ENCODE measurements around the gene DUOX1.

Gene DUOX1

GRCh38 chr15:45179221-45179985, 49.6 kb downstream of the DUOX1 start:
- Histone ChIP-seq H3K9me3 (ENCODE audit: control insufficient read depth in 2 of 2, low read length in 2 of 2) (no peaks in the 10 kb centered on the region), H3K4me3 (ENCODE audit: low read length in 2 of 2) (no peak overlapping the region), H3K9ac (ENCODE audit: low read depth in 1 of 2, low read length in 2 of 2) (no peak overlapping the region), H3K27me3 (ENCODE audit: control insufficient read depth in 2 of 2, insufficient read depth in 2 of 2, low read length in 2 of 2) (no peaks in the 10 kb centered on the region), H3K27ac (ENCODE audit: low read depth in 2 of 2, low read length in 2 of 2) (no peak overlapping the region), H3K4me1 (ENCODE audit: control insufficient read depth in 2 of 2, insufficient read depth in 2 of 2, low read length in 2 of 2) (peaks cover 3% of the 10 kb centered on the region in 2 donors), H3K36me3 (ENCODE audit: control insufficient read depth in 2 of 2, insufficient read depth in 2 of 2, low read length in 2 of 2) (peaks cover 0 to 2% of the 10 kb centered on the region in 2 donors)

- no peak overlapping the region for H3K9ac ChIP-seq (ENCODE audit: low read depth in 1 of 2, low read length in 2 of 2)
- H3K27ac ChIP-seq (ENCODE audit: low read depth in 2 of 2, low read length in 2 of 2): no peak overlapping the region
- peaks cover 0 to 2% of the 10 kb centered on the region in 2 donors for H3K36me3 ChIP-seq (ENCODE audit: control insufficient read depth in 2 of 2, insufficient read depth in 2 of 2, low read length in 2 of 2)
- H3K27me3 ChIP-seq (ENCODE audit: control insufficient read depth in 2 of 2, insufficient read depth in 2 of 2, low read length in 2 of 2): no peaks in the 10 kb centered on the region
- no peak overlapping the region for H3K4me3 ChIP-seq (ENCODE audit: low read length in 2 of 2)
- no peaks in the 10 kb centered on the region for H3K9me3 ChIP-seq (ENCODE audit: control insufficient read depth in 2 of 2, low read length in 2 of 2)
- peaks cover 3 to 8% of the 10 kb centered on the region in 2 donors for H3K4me1 ChIP-seq (ENCODE audit: control insufficient read depth in 2 of 2, insufficient read depth in 2 of 2, low read length in 2 of 2)
Measured at GRCh38 chr15:45180201-45180600, 50.4 kb downstream of the DUOX1 start.

- H3K4me1 ChIP-seq (ENCODE audit: control insufficient read depth in 2 of 2, insufficient read depth in 2 of 2, low read length in 2 of 2): peaks cover 3 to 8% of the 10 kb centered on the region in 2 donors
- no peak overlapping the region for H3K4me3 ChIP-seq (ENCODE audit: low read length in 2 of 2)
- no peak overlapping the region for H3K9ac ChIP-seq (ENCODE audit: low read depth in 1 of 2, low read length in 2 of 2)
- H3K27me3 ChIP-seq (ENCODE audit: control insufficient read depth in 2 of 2, insufficient read depth in 2 of 2, low read length in 2 of 2): no peaks in the 10 kb centered on the region
- H3K9me3 ChIP-seq (ENCODE audit: control insufficient read depth in 2 of 2, low read length in 2 of 2): no peaks in the 10 kb centered on the region
- peaks cover 0 to 2% of the 10 kb centered on the region in 2 donors for H3K36me3 ChIP-seq (ENCODE audit: control insufficient read depth in 2 of 2, insufficient read depth in 2 of 2, low read length in 2 of 2)
- no peak overlapping the region for H3K27ac ChIP-seq (ENCODE audit: low read depth in 2 of 2, low read length in 2 of 2)
Measured at GRCh38 chr15:45180648-45181436, 51.0 kb downstream of the DUOX1 start.

- Histone ChIP-seq H3K27me3 (ENCODE audit: control insufficient read depth in 2 of 2, insufficient read depth in 2 of 2, low read length in 2 of 2) (no peaks in the 10 kb centered on the region), H3K4me1 (ENCODE audit: control insufficient read depth in 2 of 2, insufficient read depth in 2 of 2, low read length in 2 of 2) (peaks cover 4 to 16% of the 10 kb centered on the region in 2 donors), H3K9me3 (ENCODE audit: control insufficient read depth in 2 of 2, low read length in 2 of 2) (no peaks in the 10 kb centered on the region), H3K36me3 (ENCODE audit: control insufficient read depth in 2 of 2, insufficient read depth in 2 of 2, low read length in 2 of 2) (peaks cover 0 to 2% of the 10 kb centered on the region in 2 donors), H3K9ac (ENCODE audit: low read depth in 1 of 2, low read length in 2 of 2) (no peak overlapping the region), H3K4me3 (ENCODE audit: low read length in 2 of 2) (no peak overlapping the region), H3K27ac (ENCODE audit: low read depth in 2 of 2, low read length in 2 of 2) (peak overlapping the region in 1 of 2 donors; percentile 4)
Measured at GRCh38 chr15:45181491-45182285, 51.9 kb downstream of the DUOX1 start.

- Histone ChIP-seq H3K9me3 (ENCODE audit: control insufficient read depth in 2 of 2, low read length in 2 of 2) (no peaks in the 10 kb centered on the region), H3K36me3 (ENCODE audit: control insufficient read depth in 2 of 2, insufficient read depth in 2 of 2, low read length in 2 of 2) (peaks cover 0 to 2% of the 10 kb centered on the region in 2 donors)
Measured at GRCh38 chr15:45182996-45183395, 53.2 kb downstream of the DUOX1 start.

GRCh38 chr15:45183511-45183910, 53.7 kb downstream of the DUOX1 start:
- Histone ChIP-seq H3K27me3 (ENCODE audit: control insufficient read depth in 2 of 2, insufficient read depth in 2 of 2, low read length in 2 of 2) (no peaks in the 10 kb centered on the region), H3K9me3 (ENCODE audit: control insufficient read depth in 2 of 2, low read length in 2 of 2) (no peaks in the 10 kb centered on the region), H3K9ac (ENCODE audit: low read depth in 1 of 2, low read length in 2 of 2) (no peak overlapping the region), H3K4me1 (ENCODE audit: control insufficient read depth in 2 of 2, insufficient read depth in 2 of 2, low read length in 2 of 2) (peaks cover 14 to 24% of the 10 kb centered on the region in 2 donors), H3K36me3 (ENCODE audit: control insufficient read depth in 2 of 2, insufficient read depth in 2 of 2, low read length in 2 of 2) (peaks cover 0 to 2% of the 10 kb centered on the region in 2 donors), H3K27ac (ENCODE audit: low read depth in 2 of 2, low read length in 2 of 2) (no peak overlapping the region), H3K4me3 (ENCODE audit: low read length in 2 of 2) (no peak overlapping the region)

More at GRCh38 chr15:45182996-45183395, 53.2 kb downstream of the DUOX1 start:
- no peak overlapping the region for H3K4me3 ChIP-seq (ENCODE audit: low read length in 2 of 2)
- H3K4me1 ChIP-seq (ENCODE audit: control insufficient read depth in 2 of 2, insufficient read depth in 2 of 2, low read length in 2 of 2): peaks cover 9 to 19% of the 10 kb centered on the region in 2 donors
- H3K9ac ChIP-seq (ENCODE audit: low read depth in 1 of 2, low read length in 2 of 2): no peak overlapping the region
- H3K27me3 ChIP-seq (ENCODE audit: control insufficient read depth in 2 of 2, insufficient read depth in 2 of 2, low read length in 2 of 2): no peaks in the 10 kb centered on the region
- no peak overlapping the region for H3K27ac ChIP-seq (ENCODE audit: low read depth in 2 of 2, low read length in 2 of 2)

GRCh38 chr15:45184562-45185041, 54.8 kb downstream of the DUOX1 start:
- Histone ChIP-seq H3K36me3 (ENCODE audit: control insufficient read depth in 2 of 2, insufficient read depth in 2 of 2, low read length in 2 of 2) (peaks cover 0 to 2% of the 10 kb centered on the region in 2 donors), H3K27ac (ENCODE audit: low read depth in 2 of 2, low read length in 2 of 2) (peak overlapping the region in 1 of 2 donors; percentile 23), H3K9me3 (ENCODE audit: control insufficient read depth in 2 of 2, low read length in 2 of 2) (no peaks in the 10 kb centered on the region), H3K9ac (ENCODE audit: low read depth in 1 of 2, low read length in 2 of 2) (no peak overlapping the region), H3K27me3 (ENCODE audit: control insufficient read depth in 2 of 2, insufficient read depth in 2 of 2, low read length in 2 of 2) (no peaks in the 10 kb centered on the region), H3K4me3 (ENCODE audit: low read length in 2 of 2) (no peak overlapping the region), H3K4me1 (ENCODE audit: control insufficient read depth in 2 of 2, insufficient read depth in 2 of 2, low read length in 2 of 2) (peaks cover 14 to 23% of the 10 kb centered on the region in 2 donors)

GRCh38 chr15:45185069-45185779, 55.4 kb downstream of the DUOX1 start:
- peaks cover 0 to 2% of the 10 kb centered on the region in 2 donors for H3K36me3 ChIP-seq (ENCODE audit: control insufficient read depth in 2 of 2, insufficient read depth in 2 of 2, low read length in 2 of 2)
- H3K27ac ChIP-seq (ENCODE audit: low read depth in 2 of 2, low read length in 2 of 2): no peak overlapping the region
- no peak overlapping the region for H3K4me3 ChIP-seq (ENCODE audit: low read length in 2 of 2)
- H3K4me1 ChIP-seq (ENCODE audit: control insufficient read depth in 2 of 2, insufficient read depth in 2 of 2, low read length in 2 of 2): peaks cover 13 to 23% of the 10 kb centered on the region in 2 donors
- H3K9ac ChIP-seq (ENCODE audit: low read depth in 1 of 2, low read length in 2 of 2): no peak overlapping the region
- no peaks in the 10 kb centered on the region for H3K9me3 ChIP-seq (ENCODE audit: control insufficient read depth in 2 of 2, low read length in 2 of 2)
- no peaks in the 10 kb centered on the region for H3K27me3 ChIP-seq (ENCODE audit: control insufficient read depth in 2 of 2, insufficient read depth in 2 of 2, low read length in 2 of 2)

Data from mucosa of rectum (tissue), 2 donors.